HG02938 (cell line): ENCODE measurements around the gene SPZ1.
"Not testable (repeated sequence)": the region's sequence is repeated elsewhere in the genome, so short reads cannot be mapped to it uniquely, and the experiment has no call there.

Experiments used
- ATAC-seq: cut with Tn5 transposase; IDR thresholded peaks from one replicate; pipeline ENCODE4 v1.9.1; 2021; ENCODE audit warnings: mild to moderate bottlenecking, moderate library complexity; ENCODE audit not compliant: unreplicated experiment

SPZ1 gene

GRCh38 chr5:80326468-80326867, 6.7 kb downstream of the SPZ1 start:
- no peak for ATAC-seq

GRCh38 chr5:80337379-80337778, 17.6 kb downstream of the SPZ1 start:
- ATAC-seq: no peak

GRCh38 chr5:80339116-80339515, 19.3 kb downstream of the SPZ1 start:
- ATAC-seq: no peak

GRCh38 chr5:80341016-80341775, 21.4 kb downstream of the SPZ1 start:
- no peak for ATAC-seq

GRCh38 chr5:80343067-80343466, 23.3 kb downstream of the SPZ1 start:
- ATAC-seq: no peak

GRCh38 chr5:80346055-80346454, 26.3 kb downstream of the SPZ1 start:
- no peak for ATAC-seq

- no peak for ATAC-seq
These were observed 28.4 kb downstream of the SPZ1 start for GRCh38 chr5:80348171-80348570.

- not testable (repeated sequence) for ATAC-seq
These were observed 31.2 kb downstream of the SPZ1 start for GRCh38 chr5:80351019-80351418.

GRCh38 chr5:80355686-80356085, 35.9 kb downstream of the SPZ1 start:
- ATAC-seq: no peak

- ATAC-seq: no peak
These were observed 37.9 kb downstream of the SPZ1 start for GRCh38 chr5:80357671-80358070.

GRCh38 chr5:80360914-80361444, 41.2 kb downstream of the SPZ1 start:
- no peak for ATAC-seq

- ATAC-seq: no peak
These were observed 45.1 kb downstream of the SPZ1 start for GRCh38 chr5:80364892-80365291.

- no peak for ATAC-seq
These were observed 49.1 kb downstream of the SPZ1 start for GRCh38 chr5:80368661-80369480.

GRCh38 chr5:80369521-80369920, 49.7 kb downstream of the SPZ1 start:
- no peak for ATAC-seq

- no peak for ATAC-seq
These were observed 50.6 kb downstream of the SPZ1 start for GRCh38 chr5:80370390-80370789.
